Measurements from ENCODE around the gene LIMCH1.

LIMCH1 gene

DNA sequence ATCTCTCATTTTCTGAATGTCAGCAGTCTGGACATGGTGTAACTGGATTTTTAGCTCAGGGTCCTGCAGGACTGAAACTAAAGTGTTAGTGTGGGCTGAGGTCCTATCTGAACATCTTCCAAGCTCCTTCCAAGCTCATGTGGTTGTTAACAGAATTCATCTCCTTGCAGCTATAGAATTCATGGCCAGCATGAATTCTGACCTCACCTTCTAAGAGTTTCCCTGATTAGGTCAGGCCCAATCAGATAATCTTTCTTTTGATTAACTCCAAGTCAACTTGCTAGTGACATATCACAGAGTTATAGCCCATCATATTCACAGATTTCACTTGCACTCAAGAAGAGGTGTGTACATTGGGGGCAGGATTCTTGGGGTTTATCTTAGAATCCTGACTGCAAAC, 59.5 kb downstream of the LIMCH1 start:
- H3K79me1 ChIP-seq (ENCODE audit: low read length) = no peaks in the 10 kb centered on the region
- H3K4me2 ChIP-seq (ENCODE audit: low read length) = no peak overlapping the region
- no peak overlapping the region for H2BK120ac ChIP-seq (ENCODE audit: low read depth, low read length)
- H3K4ac ChIP-seq (ENCODE audit: low read depth, low read length) = no peak overlapping the region
- H3K56ac ChIP-seq (ENCODE audit: low read length) = no peak overlapping the region
- no peak overlapping the region for H3K23ac ChIP-seq (ENCODE audit: low read length)
- H3K4me1 ChIP-seq (ENCODE audit: control insufficient read depth, low read depth, low read length) = no peaks in the 10 kb centered on the region
- H3K9ac ChIP-seq (ENCODE audit: low read length) = no peak overlapping the region
- no peaks in the 10 kb centered on the region for H3K36me3 ChIP-seq (ENCODE audit: control insufficient read depth, insufficient read depth, low read length)
- H4K5ac ChIP-seq (ENCODE audit: low read length) = no peak overlapping the region
- no peaks in the 10 kb centered on the region for H3K79me2 ChIP-seq (ENCODE audit: control insufficient read depth, insufficient read depth, low read length)
- H2BK5ac ChIP-seq (ENCODE audit: low read length) = no peak overlapping the region
- no peak for DNase-seq
- H3K18ac ChIP-seq (ENCODE audit: low read length) = no peak overlapping the region
- H3K27ac ChIP-seq (ENCODE audit: low read depth, low read length) = no peak overlapping the region
- H4K8ac ChIP-seq (ENCODE audit: low read depth, low read length) = no peak overlapping the region
- H2BK15ac ChIP-seq (replicated peaks; ENCODE audit: low read depth) = no peak overlapping the region
- H2AK5ac ChIP-seq (ENCODE audit: low read length) = no peak overlapping the region
- H3K4me3 ChIP-seq (ENCODE audit: low read length) = no peak overlapping the region
- no peaks in the 10 kb centered on the region for H3K27me3 ChIP-seq (ENCODE audit: insufficient read depth, low read length, poor library complexity)

DNA sequence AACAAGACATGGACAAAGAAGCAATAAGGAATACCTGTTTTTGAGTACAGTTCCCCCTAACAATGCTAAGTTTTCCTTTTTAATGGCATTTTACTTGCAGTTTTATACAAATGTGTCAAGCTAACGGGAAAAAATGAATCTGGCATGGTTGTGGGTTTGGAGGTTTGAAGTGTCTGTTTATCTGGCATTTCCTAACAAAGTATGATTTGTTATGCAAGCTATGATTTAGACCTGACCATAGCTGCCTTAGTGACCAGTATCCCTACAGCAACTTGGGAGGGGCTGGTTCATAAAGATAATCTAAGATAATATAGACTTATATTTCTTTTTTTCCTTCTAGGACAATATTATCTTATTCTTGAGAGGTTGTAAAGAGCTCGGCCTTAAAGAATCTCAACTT, 60.6 kb downstream of the LIMCH1 start:
- H3K18ac ChIP-seq (ENCODE audit: low read length) = no peak overlapping the region
- WGBS (ENCODE audit: extremely low coverage, insufficient coverage, low lambda C conversion rate) = no CpG with 5 or more reads among the region's 2 CpGs

DNA sequence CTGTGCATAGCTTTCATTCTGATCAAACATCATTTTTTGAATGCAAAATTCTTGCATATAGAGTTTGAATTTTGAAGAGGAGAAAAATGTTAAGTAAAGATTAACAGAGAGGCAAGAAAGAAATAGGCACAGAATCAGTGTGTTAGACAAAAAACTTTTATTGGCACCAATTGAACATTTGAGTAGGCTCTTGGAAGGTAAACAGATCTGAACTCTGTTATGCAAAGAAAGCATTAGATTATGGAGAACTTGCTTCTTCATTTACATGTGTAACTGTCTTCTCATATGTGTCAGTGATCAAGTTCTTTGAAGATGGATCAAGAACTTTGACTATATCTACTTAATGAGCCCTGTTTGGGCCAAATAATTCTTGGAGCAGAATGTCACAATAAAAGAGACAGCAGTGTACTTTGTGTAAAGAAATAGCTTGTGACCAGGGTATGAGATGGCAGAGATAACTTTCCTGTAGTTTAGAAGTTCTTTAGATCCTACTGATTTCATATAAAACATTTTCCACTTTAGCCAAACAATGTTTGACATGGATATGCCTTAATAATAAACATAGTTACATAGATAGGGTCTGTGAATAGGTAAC, 61.3 kb downstream of the LIMCH1 start:
- H4K5ac ChIP-seq (ENCODE audit: low read length) = no peak overlapping the region

More for the DNA sequence above, 60.6 kb downstream of the LIMCH1 start:
- Histone ChIP-seq H3K36me3 (ENCODE audit: control insufficient read depth, insufficient read depth, low read length) (no peaks in the 10 kb centered on the region), H3K79me1 (ENCODE audit: low read length) (no peaks in the 10 kb centered on the region), H3K56ac (ENCODE audit: low read length) (no peak overlapping the region), H3K4me3 (ENCODE audit: low read length) (no peak overlapping the region), H2BK5ac (ENCODE audit: low read length) (no peak overlapping the region), H2BK120ac (ENCODE audit: low read depth, low read length) (no peak overlapping the region), H2BK15ac (replicated peaks; ENCODE audit: low read depth) (no peak overlapping the region), H3K4me2 (ENCODE audit: low read length) (no peak overlapping the region), H3K4ac (ENCODE audit: low read depth, low read length) (no peak overlapping the region), H3K79me2 (ENCODE audit: control insufficient read depth, insufficient read depth, low read length) (no peaks in the 10 kb centered on the region), H3K23ac (ENCODE audit: low read length) (no peak overlapping the region), H3K9ac (ENCODE audit: low read length) (no peak overlapping the region), H2AK5ac (ENCODE audit: low read length) (no peak overlapping the region), H4K5ac (ENCODE audit: low read length) (no peak overlapping the region), H4K8ac (ENCODE audit: low read depth, low read length) (no peak overlapping the region), H3K4me1 (ENCODE audit: control insufficient read depth, low read depth, low read length) (no peaks in the 10 kb centered on the region), H3K27ac (ENCODE audit: low read depth, low read length) (no peak overlapping the region), H3K27me3 (ENCODE audit: insufficient read depth, low read length, poor library complexity) (no peaks in the 10 kb centered on the region)
- no peak for DNase-seq

DNA sequence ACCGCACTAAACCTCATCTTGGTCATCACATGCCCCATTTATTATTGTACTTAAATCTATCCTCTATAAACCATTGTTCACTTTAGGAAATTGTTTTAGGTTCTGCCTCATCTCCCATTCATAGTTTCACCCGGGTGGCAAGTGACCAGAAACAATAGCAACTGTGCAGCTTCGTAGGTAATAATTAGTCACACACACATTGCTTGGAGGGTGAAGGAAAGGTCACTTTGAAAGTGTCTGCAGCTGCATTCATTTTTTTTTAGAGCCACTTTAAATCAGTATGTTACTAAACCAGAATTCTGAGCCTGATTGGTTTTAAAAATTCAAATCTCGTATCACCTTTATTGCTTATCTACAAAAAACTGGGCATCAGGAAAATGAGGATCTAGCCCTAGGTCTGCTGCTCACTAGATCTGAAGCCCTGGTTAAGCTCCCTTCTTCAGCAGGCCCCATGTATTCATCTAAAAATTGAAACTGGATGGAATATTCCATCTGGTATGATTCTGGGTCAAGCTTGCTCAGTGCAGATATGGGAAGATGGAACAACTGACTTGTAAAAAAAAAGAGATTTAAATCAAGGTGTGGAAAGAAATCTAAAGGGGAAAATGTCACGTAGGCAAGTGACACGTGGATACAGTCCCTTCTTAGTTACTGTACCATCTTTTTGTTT, 62.4 kb downstream of the LIMCH1 start:
- no CpG with 5 or more reads among the region's 6 CpGs for WGBS (ENCODE audit: extremely low coverage, insufficient coverage, low lambda C conversion rate)
- H4K5ac ChIP-seq (ENCODE audit: low read length) = no peak overlapping the region
- H2BK15ac ChIP-seq (replicated peaks; ENCODE audit: low read depth) = no peak overlapping the region
- no peak overlapping the region for H3K23ac ChIP-seq (ENCODE audit: low read length)
- no peaks in the 10 kb centered on the region for H3K4me1 ChIP-seq (ENCODE audit: control insufficient read depth, low read depth, low read length)
- no peak overlapping the region for H4K8ac ChIP-seq (ENCODE audit: low read depth, low read length)
- H3K4me2 ChIP-seq (ENCODE audit: low read length) = no peak overlapping the region
- no peak overlapping the region for H3K9ac ChIP-seq (ENCODE audit: low read length)
- no peak overlapping the region for H3K4me3 ChIP-seq (ENCODE audit: low read length)
- H3K4ac ChIP-seq (ENCODE audit: low read depth, low read length) = no peak overlapping the region
- no peak for DNase-seq
- H3K56ac ChIP-seq (ENCODE audit: low read length) = no peak overlapping the region
- no peak overlapping the region for H2BK120ac ChIP-seq (ENCODE audit: low read depth, low read length)
- no peaks in the 10 kb centered on the region for H3K79me2 ChIP-seq (ENCODE audit: control insufficient read depth, insufficient read depth, low read length)
- no peaks in the 10 kb centered on the region for H3K36me3 ChIP-seq (ENCODE audit: control insufficient read depth, insufficient read depth, low read length)
- no peak overlapping the region for H2BK5ac ChIP-seq (ENCODE audit: low read length)
- H2AK5ac ChIP-seq (ENCODE audit: low read length) = no peak overlapping the region
- H3K27me3 ChIP-seq (ENCODE audit: insufficient read depth, low read length, poor library complexity) = no peaks in the 10 kb centered on the region
- no peak overlapping the region for H3K27ac ChIP-seq (ENCODE audit: low read depth, low read length)
- H3K18ac ChIP-seq (ENCODE audit: low read length) = no peak overlapping the region
- no peaks in the 10 kb centered on the region for H3K79me1 ChIP-seq (ENCODE audit: low read length)

More for the DNA sequence above, 61.3 kb downstream of the LIMCH1 start:
- H2BK15ac ChIP-seq (replicated peaks; ENCODE audit: low read depth) = no peak overlapping the region
- H3K79me2 ChIP-seq (ENCODE audit: control insufficient read depth, insufficient read depth, low read length) = no peaks in the 10 kb centered on the region
- DNase-seq = no peak
- H3K23ac ChIP-seq (ENCODE audit: low read length) = no peak overlapping the region
- H3K4me3 ChIP-seq (ENCODE audit: low read length) = no peak overlapping the region
- no peak overlapping the region for H3K18ac ChIP-seq (ENCODE audit: low read length)
- no peak overlapping the region for H3K9ac ChIP-seq (ENCODE audit: low read length)
- H2BK5ac ChIP-seq (ENCODE audit: low read length) = no peak overlapping the region
- no peak overlapping the region for H2BK120ac ChIP-seq (ENCODE audit: low read depth, low read length)
- H3K56ac ChIP-seq (ENCODE audit: low read length) = no peak overlapping the region
- no peaks in the 10 kb centered on the region for H3K79me1 ChIP-seq (ENCODE audit: low read length)
- H3K27me3 ChIP-seq (ENCODE audit: insufficient read depth, low read length, poor library complexity) = no peaks in the 10 kb centered on the region
- H4K8ac ChIP-seq (ENCODE audit: low read depth, low read length) = no peak overlapping the region
- no peaks in the 10 kb centered on the region for H3K4me1 ChIP-seq (ENCODE audit: control insufficient read depth, low read depth, low read length)
- no peaks in the 10 kb centered on the region for H3K36me3 ChIP-seq (ENCODE audit: control insufficient read depth, insufficient read depth, low read length)
- no peak overlapping the region for H2AK5ac ChIP-seq (ENCODE audit: low read length)
- no peak overlapping the region for H3K4ac ChIP-seq (ENCODE audit: low read depth, low read length)
- H3K4me2 ChIP-seq (ENCODE audit: low read length) = no peak overlapping the region
- H3K27ac ChIP-seq (ENCODE audit: low read depth, low read length) = no peak overlapping the region

DNA sequence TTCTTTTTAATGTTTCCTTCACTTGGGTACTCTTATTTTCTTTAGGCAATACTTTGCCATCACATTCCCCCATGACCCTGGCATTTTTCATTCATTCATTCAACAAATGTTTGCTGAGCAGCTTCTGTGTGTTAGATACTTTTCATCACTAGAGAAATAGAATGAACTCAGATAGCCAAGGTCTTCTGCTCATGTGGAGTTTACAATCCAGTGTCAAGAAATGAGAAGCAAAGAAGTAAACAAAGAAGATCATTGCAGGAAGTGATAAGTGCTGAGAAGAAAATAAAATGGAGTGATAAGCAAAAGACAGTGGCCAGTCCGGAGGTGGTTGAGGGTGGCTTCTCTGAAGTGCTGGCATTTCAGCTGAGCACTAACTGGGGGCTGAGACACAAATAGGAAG, 63.1 kb downstream of the LIMCH1 start:
- H3K27me3 ChIP-seq (ENCODE audit: insufficient read depth, low read length, poor library complexity) = no peaks in the 10 kb centered on the region
- no peak for DNase-seq

DNA sequence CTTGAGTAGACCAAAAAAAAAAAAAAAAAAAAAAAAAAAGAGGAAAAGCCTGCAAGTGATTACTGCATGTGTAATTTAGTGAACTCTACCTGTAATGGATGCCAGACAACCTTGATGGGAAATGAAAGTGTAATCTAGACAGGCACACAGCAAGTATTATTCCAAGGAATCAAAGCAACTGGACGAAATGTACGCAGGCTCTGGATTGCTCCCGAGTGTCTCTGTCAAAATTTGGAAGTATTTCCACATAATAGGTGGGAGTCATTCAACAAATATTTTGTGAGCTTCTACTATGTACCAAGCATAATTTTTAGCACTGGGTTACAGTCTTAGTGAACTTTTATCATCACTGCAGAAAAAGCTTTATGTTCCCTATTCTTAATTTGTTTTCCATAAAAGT, 64.2 kb downstream of the LIMCH1 start:
- no peak overlapping the region for H4K5ac ChIP-seq (ENCODE audit: low read length)

More for the DNA sequence above, 63.1 kb downstream of the LIMCH1 start:
- no peaks in the 10 kb centered on the region for H3K36me3 ChIP-seq (ENCODE audit: control insufficient read depth, insufficient read depth, low read length)
- H3K4me2 ChIP-seq (ENCODE audit: low read length) = no peak overlapping the region
- H2BK5ac ChIP-seq (ENCODE audit: low read length) = no peak overlapping the region
- no peak overlapping the region for H3K27ac ChIP-seq (ENCODE audit: low read depth, low read length)
- no peaks in the 10 kb centered on the region for H3K4me1 ChIP-seq (ENCODE audit: control insufficient read depth, low read depth, low read length)
- H3K56ac ChIP-seq (ENCODE audit: low read length) = no peak overlapping the region
- H3K4ac ChIP-seq (ENCODE audit: low read depth, low read length) = no peak overlapping the region
- WGBS (ENCODE audit: extremely low coverage, insufficient coverage, low lambda C conversion rate) = no CpG with 5 or more reads among the region's 1 CpG
- no peak overlapping the region for H2BK120ac ChIP-seq (ENCODE audit: low read depth, low read length)
- no peak overlapping the region for H2AK5ac ChIP-seq (ENCODE audit: low read length)
- H3K23ac ChIP-seq (ENCODE audit: low read length) = no peak overlapping the region
- no peaks in the 10 kb centered on the region for H3K79me2 ChIP-seq (ENCODE audit: control insufficient read depth, insufficient read depth, low read length)
- no peak overlapping the region for H2BK15ac ChIP-seq (replicated peaks; ENCODE audit: low read depth)
- H3K4me3 ChIP-seq (ENCODE audit: low read length) = no peak overlapping the region
- H3K79me1 ChIP-seq (ENCODE audit: low read length) = no peaks in the 10 kb centered on the region
- H4K5ac ChIP-seq (ENCODE audit: low read length) = no peak overlapping the region
- no peak overlapping the region for H3K9ac ChIP-seq (ENCODE audit: low read length)
- no peak overlapping the region for H4K8ac ChIP-seq (ENCODE audit: low read depth, low read length)
- H3K18ac ChIP-seq (ENCODE audit: low read length) = no peak overlapping the region

More for the DNA sequence above, 64.2 kb downstream of the LIMCH1 start:
- Histone ChIP-seq H2BK5ac (ENCODE audit: low read length) (no peak overlapping the region), H3K4ac (ENCODE audit: low read depth, low read length) (no peak overlapping the region), H3K9ac (ENCODE audit: low read length) (no peak overlapping the region), H3K36me3 (ENCODE audit: control insufficient read depth, insufficient read depth, low read length) (no peaks in the 10 kb centered on the region), H2BK120ac (ENCODE audit: low read depth, low read length) (no peak overlapping the region), H4K8ac (ENCODE audit: low read depth, low read length) (no peak overlapping the region), H3K27ac (ENCODE audit: low read depth, low read length) (no peak overlapping the region), H2BK15ac (replicated peaks; ENCODE audit: low read depth) (no peak overlapping the region), H3K18ac (ENCODE audit: low read length) (no peak overlapping the region), H3K23ac (ENCODE audit: low read length) (no peak overlapping the region), H3K79me2 (ENCODE audit: control insufficient read depth, insufficient read depth, low read length) (no peaks in the 10 kb centered on the region), H3K27me3 (ENCODE audit: insufficient read depth, low read length, poor library complexity) (no peaks in the 10 kb centered on the region), H3K56ac (ENCODE audit: low read length) (no peak overlapping the region), H2AK5ac (ENCODE audit: low read length) (no peak overlapping the region), H3K79me1 (ENCODE audit: low read length) (no peaks in the 10 kb centered on the region), H3K4me1 (ENCODE audit: control insufficient read depth, low read depth, low read length) (no peaks in the 10 kb centered on the region), H3K4me2 (ENCODE audit: low read length) (no peak overlapping the region), H3K4me3 (ENCODE audit: low read length) (no peak overlapping the region)
- WGBS (ENCODE audit: extremely low coverage, insufficient coverage, low lambda C conversion rate) = no CpG with 5 or more reads among the region's 3 CpGs
- DNase-seq = no peak

Data from mesendoderm (in vitro differentiated cells).